Gastrocnemius medialis (tissue), 4 donors: Measurements from ENCODE around the gene VWA1.

ENCODE experiments used
- CTCF ChIP-seq, 5 experiments: fragments of 450-650 bp in 3 of 5; fragments of 200-600 bp in 2 of 5; sonication (generic) in 2 of 5; IDR thresholded peaks in 4 of 5; conservative IDR thresholded peaks in 1 of 5; 1 replicate in 4 of 5; 2 replicates in 1 of 5; pipeline ENCODE4 v1.5.1; 2016 to 2019; ENCODE audit warnings: antibody characterized with exemption in 5 of 5, mild to moderate bottlenecking in 3 of 5, moderate library complexity in 3 of 5
- POLR2A ChIP-seq, 2 donors: fragments of 450-650 bp; IDR thresholded peaks; one replicate each; pipeline ENCODE4 v1.6.1; 2017; ENCODE audit warnings: antibody characterized with exemption in 2 of 2, mild to moderate bottlenecking in 2 of 2, moderate library complexity in 2 of 2

GRCh38 chr1:1451696-1452364, 16.3 kb downstream of the VWA1 start:
- TF ChIP-seq CTCF (IDR thresholded peaks at IDR 0.05 in 4 of 5, conservative IDR thresholded peaks at IDR 0.05 in 1 of 5), result no peak
- TF ChIP-seq POLR2A (IDR thresholded peaks at IDR 0.05), result no peak
